Measurements from ENCODE around the gene XPR1. TPM values are rescaled to one million over a fixed set of nuclear protein-coding genes. Genes with fewer than 3 reads are reported as not detected.

Gene XPR1
- total RNA-seq, 4 donors from 2014 or later, result 10.0 to 29.7 (median 26.2) TPM

- Histone ChIP-seq H3K27me3 (no peaks in the 10 kb centered on the region), H3K4me3 (no peak overlapping the region), H3K27ac (no peak overlapping the region), H3K4me1 (no peaks in the 10 kb centered on the region), H3K36me3 (no peaks in the 10 kb centered on the region), H3K9me3 (no peaks in the 10 kb centered on the region)
- no peak for DNase-seq
- intact Hi-C loops (cut with DNase I; ENCODE audit: low total_unique reads), result no loop called here
- TF ChIP-seq POLR2A (IDR thresholded peaks at IDR 0.05), result no peak
- TF ChIP-seq, protein P1, sequence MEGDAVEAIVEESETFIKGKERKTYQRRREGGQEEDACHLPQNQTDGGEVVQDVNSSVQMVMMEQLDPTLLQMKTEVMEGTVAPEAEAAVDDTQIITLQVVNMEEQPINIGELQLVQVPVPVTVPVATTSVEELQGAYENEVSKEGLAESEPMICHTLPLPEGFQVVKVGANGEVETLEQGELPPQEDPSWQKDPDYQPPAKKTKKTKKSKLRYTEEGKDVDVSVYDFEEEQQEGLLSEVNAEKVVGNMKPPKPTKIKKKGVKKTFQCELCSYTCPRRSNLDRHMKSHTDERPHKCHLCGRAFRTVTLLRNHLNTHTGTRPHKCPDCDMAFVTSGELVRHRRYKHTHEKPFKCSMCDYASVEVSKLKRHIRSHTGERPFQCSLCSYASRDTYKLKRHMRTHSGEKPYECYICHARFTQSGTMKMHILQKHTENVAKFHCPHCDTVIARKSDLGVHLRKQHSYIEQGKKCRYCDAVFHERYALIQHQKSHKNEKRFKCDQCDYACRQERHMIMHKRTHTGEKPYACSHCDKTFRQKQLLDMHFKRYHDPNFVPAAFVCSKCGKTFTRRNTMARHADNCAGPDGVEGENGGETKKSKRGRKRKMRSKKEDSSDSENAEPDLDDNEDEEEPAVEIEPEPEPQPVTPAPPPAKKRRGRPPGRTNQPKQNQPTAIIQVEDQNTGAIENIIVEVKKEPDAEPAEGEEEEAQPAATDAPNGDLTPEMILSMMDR (IDR thresholded peaks at IDR 0.05), result no peak
Measured at GRCh38 chr1:180628646-180629045, 3.2 kb upstream of the XPR1 start.

DNA sequence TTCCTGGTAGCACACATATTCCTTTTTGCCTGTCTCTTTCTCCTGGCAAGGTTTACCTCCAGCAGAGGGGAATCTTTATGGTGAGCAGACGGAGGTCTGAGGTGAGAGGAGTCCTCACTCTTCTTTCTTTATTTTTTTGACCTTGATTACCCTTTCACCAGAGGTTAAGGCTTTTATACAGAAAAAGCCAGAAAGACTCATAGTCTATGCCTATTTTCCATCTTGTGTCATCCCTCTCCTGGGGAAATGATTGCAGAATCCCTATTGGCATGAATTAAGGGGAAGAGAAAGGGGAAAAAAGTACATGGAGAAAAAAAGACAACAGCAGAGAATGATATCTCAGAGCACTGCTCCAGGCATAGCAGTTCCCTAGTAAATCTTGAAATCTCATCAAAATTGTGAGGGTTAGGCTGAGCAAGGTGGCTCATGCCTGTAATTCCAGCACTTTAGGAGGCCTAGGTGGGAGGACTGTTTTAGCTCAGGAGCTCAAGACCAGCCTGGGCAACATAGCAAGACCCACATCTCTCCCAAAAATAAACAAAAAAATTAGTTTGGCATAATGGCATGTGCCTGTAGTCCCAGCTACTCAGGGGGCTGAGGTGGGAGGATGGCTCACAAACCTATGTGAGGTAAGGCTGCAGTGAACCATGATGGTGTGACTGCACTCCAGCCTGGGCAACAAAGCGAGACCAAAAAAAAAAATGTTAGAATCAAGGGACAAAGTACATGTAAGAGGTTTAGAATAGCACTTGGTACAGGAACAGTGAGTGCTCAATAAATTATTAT, 1.2 kb upstream of the XPR1 start:
- Histone ChIP-seq H3K36me3 (no peaks in the 10 kb centered on the region), H3K27me3 (no peaks in the 10 kb centered on the region), H3K9me3 (no peaks in the 10 kb centered on the region), H3K4me1 (no peaks in the 10 kb centered on the region), H3K4me3 (no peak overlapping the region), H3K27ac (peak overlapping the region in 1 of 2 donors; percentile 19)
- DNase-seq, result no peak
- TF ChIP-seq, protein P1 (IDR thresholded peaks at IDR 0.05), result no peak
- TF ChIP-seq POLR2A (IDR thresholded peaks at IDR 0.05), result no peak
- intact Hi-C loops (cut with DNase I; ENCODE audit: low total_unique reads), result no loop called here

DNA sequence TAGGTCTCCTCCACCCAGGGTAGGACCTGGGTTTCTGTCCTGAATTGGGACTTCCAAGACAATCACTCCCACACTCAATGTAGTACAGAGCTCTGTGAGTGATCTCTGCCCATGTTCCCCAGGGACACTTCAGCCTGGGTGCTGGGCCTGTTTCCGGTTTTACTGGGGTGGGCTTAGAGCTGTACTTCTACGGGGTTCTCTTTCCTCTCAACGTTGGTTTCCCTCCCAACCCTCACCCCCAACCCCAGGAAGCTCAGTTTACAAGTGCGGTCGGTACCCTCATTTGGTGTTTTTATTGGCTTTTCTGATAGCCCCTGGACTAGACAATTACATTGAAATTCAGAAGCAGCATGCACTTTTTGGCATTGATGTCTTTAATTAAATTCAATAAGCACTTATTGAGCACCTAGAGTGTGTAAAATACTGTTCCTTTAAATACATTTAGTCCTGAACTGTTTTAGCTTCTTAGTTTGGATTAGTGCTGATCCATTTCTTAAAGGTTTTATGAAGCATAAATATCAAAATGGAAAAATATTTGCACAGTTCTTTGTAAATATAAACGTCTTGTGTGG, 542 bp upstream of the XPR1 start:
- DNase-seq, result no peak
- no peaks in the 10 kb centered on the region for H3K9me3 ChIP-seq
- H3K4me1 ChIP-seq, result no peaks in the 10 kb centered on the region
- no peak overlapping the region for H3K4me3 ChIP-seq
- H3K36me3 ChIP-seq, result no peaks in the 10 kb centered on the region
- H3K27ac ChIP-seq, result peak overlapping the region; percentile 19 to 87
- no peaks in the 10 kb centered on the region for H3K27me3 ChIP-seq
- intact Hi-C loops (cut with DNase I; ENCODE audit: low total_unique reads), result no loop called here
- TF ChIP-seq, protein P1 (IDR thresholded peaks at IDR 0.05), result no peak
- TF ChIP-seq POLR2A (IDR thresholded peaks at IDR 0.05), result no peak

DNA sequence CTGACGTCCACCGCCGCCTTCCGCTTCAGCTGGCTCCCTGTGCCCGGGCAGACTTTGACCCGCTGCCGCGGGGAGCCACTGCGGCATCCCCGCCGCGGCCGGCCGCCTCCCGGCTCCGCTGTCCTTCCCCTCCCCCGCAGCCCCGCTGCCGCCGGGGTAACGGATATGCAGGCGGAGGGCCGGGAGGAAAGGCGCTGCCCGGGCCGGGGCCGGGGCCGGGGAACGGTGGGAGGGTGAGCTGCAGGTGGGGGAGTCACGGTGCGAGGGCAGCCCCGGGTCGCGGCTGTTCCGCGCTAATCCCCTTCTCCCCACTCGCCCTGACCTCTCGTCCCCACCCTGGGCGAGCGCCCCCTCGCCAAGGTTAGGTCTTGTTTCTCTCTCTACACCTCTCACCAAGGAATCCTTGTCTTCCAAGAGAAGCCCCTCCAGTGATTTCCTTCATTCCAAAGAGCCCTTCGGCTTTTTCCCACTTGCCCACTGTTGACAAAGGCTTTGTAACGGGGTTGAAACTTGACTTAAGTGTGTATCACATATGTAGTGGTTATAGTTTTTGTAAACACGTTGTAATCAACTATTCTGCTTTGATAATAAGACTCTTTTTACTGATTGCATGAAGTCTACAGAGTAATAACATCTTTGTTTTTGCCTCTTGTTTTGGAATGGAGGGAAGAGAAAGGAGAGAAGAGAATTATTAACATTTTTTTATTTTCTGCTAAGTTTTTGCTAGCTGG, 669 bp downstream of the XPR1 start:
- no peak for TF ChIP-seq POLR2A (IDR thresholded peaks at IDR 0.05)
- TF ChIP-seq, protein P1 (IDR thresholded peaks at IDR 0.05), result peak in 1 of 4 experiments; percentile 24
- peak overlapping the region; percentile 87 to 89 for H3K27ac ChIP-seq

More for the DNA sequence above, 669 bp downstream of the XPR1 start:
- H3K27me3 ChIP-seq, result no peaks in the 10 kb centered on the region
- no peaks in the 10 kb centered on the region for H3K9me3 ChIP-seq
- peak overlapping the region; percentile 76 to 80 for H3K4me3 ChIP-seq
- intact Hi-C loops (cut with DNase I; ENCODE audit: low total_unique reads), result no loop called here
- peak in 1 of 2 donors; percentile 61 for DNase-seq
- no peaks in the 10 kb centered on the region for H3K36me3 ChIP-seq
- no peaks in the 10 kb centered on the region for H3K4me1 ChIP-seq

All from uterus (tissue), 4 donors.